Glomerular visceral epithelial cell (primary cell): ENCODE data around the gene NOS3.

ENCODE experiments used
- DNase-seq: peaks from one replicate; pipeline ENCODE4 v3.0.0-alpha.2; 2016; ENCODE audit errors: extremely low spot score

The NOS3 gene

GRCh38 chr7:150979713-150980390 is 11.0 kb upstream of the NOS3 start:
- no peak for DNase-seq

GRCh38 chr7:150980663-150981062 is 10.2 kb upstream of the NOS3 start:
- no peak for DNase-seq

- DNase-seq, result no peak
These were observed 9.2 kb upstream of the NOS3 start for GRCh38 chr7:150981644-150982043.

- DNase-seq, result no peak
These were observed 8.5 kb upstream of the NOS3 start for GRCh38 chr7:150982351-150982750.

- peak; percentile 24 for DNase-seq
These were observed 6.9 kb upstream of the NOS3 start for GRCh38 chr7:150983893-150984368.

- peak; percentile 23 for DNase-seq
These were observed 4.7 kb upstream of the NOS3 start for GRCh38 chr7:150986099-150986512.

GRCh38 chr7:150986556-150986955 is 4.3 kb upstream of the NOS3 start:
- DNase-seq, result no peak

GRCh38 chr7:150988230-150989226 is 2.3 kb upstream of the NOS3 start:
- DNase-seq, result peak; percentile 21

- no peak for DNase-seq
These were observed 1.4 kb upstream of the NOS3 start for GRCh38 chr7:150989456-150989855.

GRCh38 chr7:150992051-150992640 is 1.3 kb downstream of the NOS3 start:
- no peak for DNase-seq

- DNase-seq, result no peak
These were observed 2.1 kb downstream of the NOS3 start for GRCh38 chr7:150992833-150993302.

- no peak for DNase-seq
These were observed 2.7 kb downstream of the NOS3 start for GRCh38 chr7:150993511-150993910.

- no peak for DNase-seq
These were observed 3.5 kb downstream of the NOS3 start for GRCh38 chr7:150994141-150994837.

GRCh38 chr7:150994838-150995510 is 4.2 kb downstream of the NOS3 start:
- no peak for DNase-seq

GRCh38 chr7:150996376-150997074 is 5.7 kb downstream of the NOS3 start:
- DNase-seq, result no peak

GRCh38 chr7:150997075-150997511 is 6.3 kb downstream of the NOS3 start:
- DNase-seq, result no peak

GRCh38 chr7:150997817-150998216 is 7.0 kb downstream of the NOS3 start:
- no peak for DNase-seq

GRCh38 chr7:150998341-150998740 is 7.5 kb downstream of the NOS3 start:
- DNase-seq, result no peak

GRCh38 chr7:150999001-150999400 is 8.2 kb downstream of the NOS3 start:
- no peak for DNase-seq

- no peak for DNase-seq
These were observed 8.8 kb downstream of the NOS3 start for GRCh38 chr7:150999497-151000230.
